Measurements from ENCODE around the gene CAMSAP1.

The CAMSAP1 gene

DNA sequence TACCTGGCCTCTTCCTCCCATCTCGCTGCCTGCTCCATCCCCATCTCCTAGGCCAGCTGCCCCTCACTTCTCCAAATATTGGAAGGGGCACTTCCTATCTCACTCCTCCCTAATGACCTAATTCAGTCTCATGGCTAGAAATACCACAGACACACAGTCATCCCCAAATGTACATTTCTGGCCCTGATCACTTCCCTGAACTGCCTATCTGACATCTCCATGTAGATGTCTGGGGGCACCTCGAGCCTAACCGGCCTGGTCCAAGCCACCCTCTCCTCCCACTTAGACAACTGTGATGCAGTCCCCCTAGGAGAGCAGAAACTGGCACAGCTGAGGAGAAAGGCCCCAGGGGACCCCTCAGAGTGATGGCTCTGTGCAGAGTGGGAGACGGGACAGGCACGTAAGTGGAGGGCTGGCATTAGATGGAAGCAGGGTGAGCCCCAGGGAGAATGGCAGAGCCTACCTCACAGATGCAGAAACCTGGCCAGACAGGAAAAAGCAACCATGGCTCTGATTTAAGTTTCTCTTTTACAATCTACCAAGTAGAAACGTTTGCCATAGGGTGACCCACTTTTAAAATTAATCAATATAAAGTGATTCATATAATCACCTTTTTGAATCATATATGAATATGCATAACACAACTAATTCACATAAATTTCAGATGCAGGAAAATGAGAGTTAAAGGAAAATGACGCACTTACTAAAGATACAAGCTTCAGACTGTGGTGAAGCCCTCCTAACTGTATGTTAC is 22.1 kb downstream of the CAMSAP1 start:
- Mint-ChIP-seq H3K36me3 (ENCODE audit: low read depth) (peaks cover 3% of the 10 kb centered on the region), H3K4me1 (peaks cover 78% of the 10 kb centered on the region), H3K27ac (peak overlapping the region; percentile 85), H3K9me3 (no peaks in the 10 kb centered on the region), H3K4me3 (no peak overlapping the region), H3K27me3 (ENCODE audit: low read depth, poor library complexity) (peaks cover 5% of the 10 kb centered on the region)
- TF ChIP-seq, protein P1, sequence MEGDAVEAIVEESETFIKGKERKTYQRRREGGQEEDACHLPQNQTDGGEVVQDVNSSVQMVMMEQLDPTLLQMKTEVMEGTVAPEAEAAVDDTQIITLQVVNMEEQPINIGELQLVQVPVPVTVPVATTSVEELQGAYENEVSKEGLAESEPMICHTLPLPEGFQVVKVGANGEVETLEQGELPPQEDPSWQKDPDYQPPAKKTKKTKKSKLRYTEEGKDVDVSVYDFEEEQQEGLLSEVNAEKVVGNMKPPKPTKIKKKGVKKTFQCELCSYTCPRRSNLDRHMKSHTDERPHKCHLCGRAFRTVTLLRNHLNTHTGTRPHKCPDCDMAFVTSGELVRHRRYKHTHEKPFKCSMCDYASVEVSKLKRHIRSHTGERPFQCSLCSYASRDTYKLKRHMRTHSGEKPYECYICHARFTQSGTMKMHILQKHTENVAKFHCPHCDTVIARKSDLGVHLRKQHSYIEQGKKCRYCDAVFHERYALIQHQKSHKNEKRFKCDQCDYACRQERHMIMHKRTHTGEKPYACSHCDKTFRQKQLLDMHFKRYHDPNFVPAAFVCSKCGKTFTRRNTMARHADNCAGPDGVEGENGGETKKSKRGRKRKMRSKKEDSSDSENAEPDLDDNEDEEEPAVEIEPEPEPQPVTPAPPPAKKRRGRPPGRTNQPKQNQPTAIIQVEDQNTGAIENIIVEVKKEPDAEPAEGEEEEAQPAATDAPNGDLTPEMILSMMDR (IDR thresholded peaks at IDR 0.05): no peak
- no peak for DNase-seq

DNA sequence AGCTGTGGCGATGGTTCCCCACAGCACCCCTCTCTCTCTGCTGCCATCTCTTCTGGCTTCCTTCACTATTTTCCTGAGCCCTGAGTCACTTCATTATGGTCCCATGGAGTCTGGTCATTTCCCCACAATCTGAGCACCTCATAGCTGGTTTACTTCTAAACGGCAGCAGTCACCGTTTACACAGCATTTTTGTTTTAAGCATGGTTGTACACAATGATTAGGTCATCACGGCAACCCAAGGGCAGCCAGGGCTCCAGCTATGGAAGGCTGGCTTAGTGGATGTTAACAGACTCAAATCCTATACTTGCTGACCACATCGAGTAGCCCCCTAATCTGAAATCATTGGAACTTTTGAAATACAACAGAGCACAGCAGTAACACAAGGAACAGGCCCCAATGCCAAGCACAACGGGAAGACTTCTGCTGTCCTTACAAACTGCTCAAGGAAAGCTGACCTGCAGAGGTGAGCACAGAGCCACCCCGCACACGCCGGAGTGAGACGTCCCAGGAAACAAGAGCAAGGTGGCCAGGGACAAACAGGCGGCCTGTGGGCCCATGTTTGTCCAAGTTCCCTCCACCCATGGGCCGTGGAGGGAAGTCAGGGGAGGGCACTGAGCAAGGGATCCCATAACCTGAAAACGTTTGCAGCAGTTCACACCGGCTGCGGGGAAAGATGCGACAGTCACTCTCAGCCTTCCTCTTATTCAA is 22.9 kb downstream of the CAMSAP1 start:
- DNase-seq: no peak
- H3K4me3 Mint-ChIP-seq: no peak overlapping the region
- no peaks in the 10 kb centered on the region for H3K9me3 Mint-ChIP-seq
- peaks cover 5% of the 10 kb centered on the region for H3K27me3 Mint-ChIP-seq (ENCODE audit: low read depth, poor library complexity)
- H3K4me1 Mint-ChIP-seq: peaks cover 78% of the 10 kb centered on the region
- peaks cover 7% of the 10 kb centered on the region for H3K36me3 Mint-ChIP-seq (ENCODE audit: low read depth)
- TF ChIP-seq, protein P1 (IDR thresholded peaks at IDR 0.05): no peak
- peak overlapping the region; percentile 93 for H3K27ac Mint-ChIP-seq

DNA sequence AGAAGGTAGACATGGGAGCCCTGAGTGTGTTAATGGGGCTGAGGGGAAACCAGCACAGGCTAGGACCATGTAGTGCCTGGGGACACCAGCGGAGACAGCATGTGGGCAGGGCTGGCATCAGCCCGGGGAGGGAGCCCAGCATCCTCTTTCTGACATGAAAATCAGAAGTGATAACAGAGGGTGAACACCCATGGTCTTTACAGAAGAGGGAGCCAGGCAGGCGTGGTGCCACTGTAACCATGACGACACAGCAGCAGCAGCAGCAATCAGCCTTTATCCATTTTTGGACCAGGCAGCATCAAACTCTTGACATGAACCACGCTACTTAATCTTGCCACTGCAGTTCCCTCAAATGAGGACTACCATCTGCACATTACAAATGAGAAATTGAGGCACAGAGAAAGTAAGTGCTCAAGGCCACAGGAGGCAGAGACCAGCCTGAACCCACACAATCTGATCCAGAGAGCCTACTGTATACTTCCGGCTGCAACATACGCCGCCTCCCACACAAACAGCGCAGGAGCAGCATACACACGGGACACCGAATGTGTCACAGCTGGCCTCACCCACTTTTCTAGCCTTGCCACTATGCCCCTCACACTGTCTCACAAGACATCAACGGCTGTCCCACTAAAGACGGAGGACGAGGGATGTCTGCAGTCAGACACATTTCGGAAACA is 23.8 kb downstream of the CAMSAP1 start:
- Mint-ChIP-seq H3K4me1 (peaks cover 78% of the 10 kb centered on the region), H3K27me3 (ENCODE audit: low read depth, poor library complexity) (peaks cover 5% of the 10 kb centered on the region), H3K4me3 (no peak overlapping the region), H3K36me3 (ENCODE audit: low read depth) (peaks cover 9% of the 10 kb centered on the region), H3K9me3 (no peaks in the 10 kb centered on the region), H3K27ac (peak overlapping the region; percentile 93)
- TF ChIP-seq, protein P1 (IDR thresholded peaks at IDR 0.05): no peak
- no peak for DNase-seq

DNA sequence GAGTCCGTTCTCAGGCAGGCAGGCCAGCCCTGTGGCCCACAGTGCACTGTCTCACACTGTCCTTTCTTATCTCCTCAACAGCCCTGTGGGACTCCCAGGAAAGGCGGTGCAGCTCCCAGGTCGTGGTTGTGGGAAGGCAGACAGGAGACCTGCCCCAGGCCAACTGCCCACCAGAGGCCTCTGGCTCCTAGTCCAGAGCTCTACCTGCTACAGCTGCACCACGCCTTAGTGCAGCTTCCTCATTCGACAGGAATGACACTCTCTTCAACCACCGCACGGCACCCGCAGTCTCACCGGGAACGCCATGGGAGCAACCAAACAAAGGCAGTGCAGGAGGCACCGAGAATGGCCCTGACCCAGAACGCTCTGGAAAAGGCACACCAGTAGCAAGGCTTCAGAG is 25.3 kb downstream of the CAMSAP1 start:
- H3K4me3 Mint-ChIP-seq: no peak overlapping the region
- peaks cover 78% of the 10 kb centered on the region for H3K4me1 Mint-ChIP-seq
- peaks cover 16% of the 10 kb centered on the region for H3K36me3 Mint-ChIP-seq (ENCODE audit: low read depth)
- TF ChIP-seq, protein P1 (IDR thresholded peaks at IDR 0.05): no peak
- DNase-seq: no peak
- H3K27me3 Mint-ChIP-seq (ENCODE audit: low read depth, poor library complexity): peaks cover 5% of the 10 kb centered on the region
- H3K27ac Mint-ChIP-seq: peak overlapping the region; percentile 20
- no peaks in the 10 kb centered on the region for H3K9me3 Mint-ChIP-seq

DNA sequence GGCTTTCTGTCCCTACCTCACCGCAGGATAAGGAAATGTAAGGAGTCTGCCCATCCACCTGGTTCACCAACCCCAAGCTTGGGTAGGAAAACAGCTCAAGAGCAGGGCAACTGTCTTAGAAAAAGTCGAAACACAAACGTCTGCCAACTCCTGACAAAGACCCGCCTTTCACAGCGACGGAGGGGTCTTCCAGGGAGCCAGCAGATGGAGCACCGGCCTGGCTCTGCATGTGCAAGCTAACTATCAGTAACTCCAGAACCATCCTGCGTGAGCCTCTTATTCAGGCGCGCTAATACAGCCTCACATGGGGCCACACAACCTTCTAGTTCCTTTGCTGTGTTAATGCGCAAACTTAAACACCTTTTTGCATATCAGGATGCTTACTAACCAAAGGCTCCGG is 26.9 kb downstream of the CAMSAP1 start:
- no peaks in the 10 kb centered on the region for H3K9me3 Mint-ChIP-seq
- H3K27ac Mint-ChIP-seq: no peak overlapping the region
- DNase-seq: no peak
- TF ChIP-seq, protein P1 (IDR thresholded peaks at IDR 0.05): no peak
- H3K27me3 Mint-ChIP-seq (ENCODE audit: low read depth, poor library complexity): no peaks in the 10 kb centered on the region
- H3K36me3 Mint-ChIP-seq (ENCODE audit: low read depth): peaks cover 29% of the 10 kb centered on the region
- H3K4me3 Mint-ChIP-seq: no peak overlapping the region
- peaks cover 66% of the 10 kb centered on the region for H3K4me1 Mint-ChIP-seq

Measured in nephron progenitor cell (in vitro differentiated cells).